SK-N-SH treated with all-trans-retinoic acid at 6 μM for 48 hours (cell line): ENCODE data around the gene FRAS1.

Experiments used
- ATAC-seq: fragments of 200-7000 bp; cut with Tn5 transposase; 3 replicates; pipeline ENCODE4 v1.9.1; 2020; ENCODE audit warnings: mild to moderate bottlenecking, moderate library complexity
- ARNTL ChIP-seq: fragments of 450-650 bp; formaldehyde crosslinking; IDR thresholded peaks from 2 replicates; pipeline ENCODE4 v1.5.0; 2020; ENCODE audit warnings: low read depth, mild to moderate bottlenecking, moderate library complexity, borderline replicate concordance
- BACH2 ChIP-seq: fragments of 250-450 bp; sonication (Bioruptor Pico); IDR thresholded peaks from 2 replicates; pipeline ENCODE4 v1.9.0; 2021; ENCODE audit warnings: mild to moderate bottlenecking, borderline replicate concordance
- CSDC2 ChIP-seq: fragments of 250-450 bp; sonication (Bioruptor Pico); IDR thresholded peaks from 2 replicates; pipeline ENCODE4 v1.5.0; 2020; ENCODE audit warnings: mild to moderate bottlenecking, moderate library complexity
- ESRRG ChIP-seq: fragments of 250-450 bp; sonication (Bioruptor Pico); IDR thresholded peaks from 2 replicates; pipeline ENCODE4 v1.6.1; 2021; ENCODE audit warnings: mild to moderate bottlenecking
- GLIS3 ChIP-seq: fragments of 250-450 bp; sonication (Bioruptor Pico); IDR thresholded peaks from 2 replicates; pipeline ENCODE4 v1.5.0; 2020; ENCODE audit warnings: mild to moderate bottlenecking, moderate library complexity
- ISL1 ChIP-seq: fragments of 250-450 bp; sonication (Bioruptor Pico); IDR thresholded peaks from 2 replicates; pipeline ENCODE4 v2.1.2; 2022; ENCODE audit warnings: mild to moderate bottlenecking, moderate library complexity
- OSR1 ChIP-seq: fragments of 250-450 bp; sonication (Bioruptor Pico); IDR thresholded peaks from 2 replicates; pipeline ENCODE4 v1.8.0; 2022; ENCODE audit warnings: moderate library complexity, mild to moderate bottlenecking, inconsistent platforms
- PPARA ChIP-seq: fragments of 250-450 bp; sonication (Bioruptor Pico); IDR thresholded peaks from 2 replicates; pipeline ENCODE4 v1.5.0; 2020; ENCODE audit warnings: mild to moderate bottlenecking, borderline replicate concordance
- RARB ChIP-seq: fragments of 250-450 bp; sonication (Bioruptor Pico); IDR thresholded peaks from 2 replicates; pipeline ENCODE4 v1.8.0; 2021; ENCODE audit warnings: mild to moderate bottlenecking, moderate library complexity
- SNAI2 ChIP-seq: fragments of 250-450 bp; sonication (Bioruptor Pico); IDR thresholded peaks from 2 replicates; pipeline ENCODE4 v1.5.0; 2020; ENCODE audit warnings: mild to moderate bottlenecking, moderate library complexity
- TCF4 ChIP-seq: fragments of 250-450 bp; sonication (Bioruptor Pico); IDR thresholded peaks from 2 replicates; pipeline ENCODE4 v1.8.0; 2021; ENCODE audit warnings: mild to moderate bottlenecking, moderate library complexity, borderline replicate concordance
- TOX ChIP-seq: fragments of 250-450 bp; sonication (Bioruptor Pico); IDR thresholded peaks from 2 replicates; pipeline ENCODE4 v1.8.0; 2021; ENCODE audit warnings: mild to moderate bottlenecking, moderate library complexity, borderline replicate concordance
- TSHZ2 ChIP-seq: fragments of 250-450 bp; sonication (Bioruptor Pico); IDR thresholded peaks from 2 replicates; pipeline ENCODE4 v1.5.0; 2020; ENCODE audit warnings: mild to moderate bottlenecking, moderate library complexity
- ZC3H10 ChIP-seq: fragments of 250-450 bp; sonication (Bioruptor Pico); IDR thresholded peaks from 2 replicates; pipeline ENCODE4 v1.5.1; 2021; ENCODE audit warnings: mild to moderate bottlenecking, moderate library complexity
- ZFP3 ChIP-seq: fragments of 250-450 bp; sonication (Bioruptor Pico); IDR thresholded peaks from 2 replicates; pipeline ENCODE4 v1.5.0; 2020; ENCODE audit warnings: mild to moderate bottlenecking, moderate library complexity
- ZFP30 ChIP-seq: fragments of 450-650 bp; formaldehyde crosslinking; IDR thresholded peaks from 2 replicates; pipeline ENCODE4 v1.5.0; 2022; ENCODE audit warnings: mild to moderate bottlenecking, moderate library complexity
- ZNF565 ChIP-seq: fragments of 450-650 bp; formaldehyde crosslinking; conservative IDR thresholded peaks from 2 replicates; pipeline ENCODE4 v1.5.0; 2020; ENCODE audit warnings: low read depth, mild to moderate bottlenecking, moderate library complexity
- ZNF70 ChIP-seq: fragments of 450-650 bp; formaldehyde crosslinking; IDR thresholded peaks from 2 replicates; pipeline ENCODE4 v1.5.0; 2020; ENCODE audit warnings: mild to moderate bottlenecking, moderate library complexity
- ZNF8 ChIP-seq: fragments of 450-650 bp; formaldehyde crosslinking; IDR thresholded peaks from 2 replicates; pipeline ENCODE4 v1.5.0; 2020; ENCODE audit warnings: mild to moderate bottlenecking, moderate library complexity
- TF ChIP-seq, protein P1 (sequence below): fragments of 250-450 bp; sonication (Bioruptor Pico); IDR thresholded peaks from 2 replicates; pipeline ENCODE4 v1.5.1; 2021; ENCODE audit warnings: mild to moderate bottlenecking, moderate library complexity
- TF ChIP-seq, protein P2 (sequence below): fragments of 250-450 bp; sonication (Bioruptor Pico); IDR thresholded peaks from 2 replicates; pipeline ENCODE4 v1.8.0; 2020; ENCODE audit warnings: mild to moderate bottlenecking, moderate library complexity, borderline replicate concordance
- TF ChIP-seq, protein P3 (sequence below): fragments of 250-450 bp; sonication (Bioruptor Pico); IDR thresholded peaks from 2 replicates; pipeline ENCODE4 v1.5.1; 2020; ENCODE audit warnings: low read depth, mild to moderate bottlenecking, moderate library complexity

The FRAS1 gene

GRCh38 chr4:78581618-78582017, 524.5 kb downstream of the FRAS1 start:
- no peak for ATAC-seq
- TF ChIP-seq TSHZ2 (CRISPR knock-in tag) (no peak), ARNTL (no peak), ZC3H10 (no peak), ZFP30 (CRISPR knock-in tag) (no peak), ZFP3 (CRISPR knock-in tag) (no peak), ISL1 (CRISPR knock-in tag) (no peak), SNAI2 (CRISPR knock-in tag) (no peak), PPARA (CRISPR knock-in tag) (no peak), ZNF70 (CRISPR knock-in tag) (no peak), ZNF8 (no peak), RARB (CRISPR knock-in tag) (no peak)
- TF ChIP-seq, protein P1, sequence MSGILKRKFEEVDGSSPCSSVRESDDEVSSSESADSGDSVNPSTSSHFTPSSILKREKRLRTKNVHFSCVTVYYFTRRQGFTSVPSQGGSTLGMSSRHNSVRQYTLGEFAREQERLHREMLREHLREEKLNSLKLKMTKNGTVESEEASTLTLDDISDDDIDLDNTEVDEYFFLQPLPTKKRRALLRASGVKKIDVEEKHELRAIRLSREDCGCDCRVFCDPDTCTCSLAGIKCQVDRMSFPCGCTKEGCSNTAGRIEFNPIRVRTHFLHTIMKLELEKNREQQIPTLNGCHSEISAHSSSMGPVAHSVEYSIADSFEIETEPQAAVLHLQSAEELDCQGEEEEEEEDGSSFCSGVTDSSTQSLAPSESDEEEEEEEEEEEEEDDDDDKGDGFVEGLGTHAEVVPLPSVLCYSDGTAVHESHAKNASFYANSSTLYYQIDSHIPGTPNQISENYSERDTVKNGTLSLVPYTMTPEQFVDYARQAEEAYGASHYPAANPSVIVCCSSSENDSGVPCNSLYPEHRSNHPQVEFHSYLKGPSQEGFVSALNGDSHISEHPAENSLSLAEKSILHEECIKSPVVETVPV (CRISPR knock-in tag): no peak
- TF ChIP-seq, protein P2, sequence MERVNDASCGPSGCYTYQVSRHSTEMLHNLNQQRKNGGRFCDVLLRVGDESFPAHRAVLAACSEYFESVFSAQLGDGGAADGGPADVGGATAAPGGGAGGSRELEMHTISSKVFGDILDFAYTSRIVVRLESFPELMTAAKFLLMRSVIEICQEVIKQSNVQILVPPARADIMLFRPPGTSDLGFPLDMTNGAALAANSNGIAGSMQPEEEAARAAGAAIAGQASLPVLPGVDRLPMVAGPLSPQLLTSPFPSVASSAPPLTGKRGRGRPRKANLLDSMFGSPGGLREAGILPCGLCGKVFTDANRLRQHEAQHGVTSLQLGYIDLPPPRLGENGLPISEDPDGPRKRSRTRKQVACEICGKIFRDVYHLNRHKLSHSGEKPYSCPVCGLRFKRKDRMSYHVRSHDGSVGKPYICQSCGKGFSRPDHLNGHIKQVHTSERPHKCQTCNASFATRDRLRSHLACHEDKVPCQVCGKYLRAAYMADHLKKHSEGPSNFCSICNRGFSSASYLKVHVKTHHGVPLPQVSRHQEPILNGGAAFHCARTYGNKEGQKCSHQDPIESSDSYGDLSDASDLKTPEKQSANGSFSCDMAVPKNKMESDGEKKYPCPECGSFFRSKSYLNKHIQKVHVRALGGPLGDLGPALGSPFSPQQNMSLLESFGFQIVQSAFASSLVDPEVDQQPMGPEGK (CRISPR knock-in tag): no peak
- TF ChIP-seq, all 23 proteins: peak for 0

GRCh38 chr4:78584863-78585547, 527.9 kb downstream of the FRAS1 start:
- ATAC-seq: no peak
- no peak for TF ChIP-seq TSHZ2 (CRISPR knock-in tag)
- no peak for TF ChIP-seq ZNF8
- no peak for TF ChIP-seq ESRRG (CRISPR knock-in tag)
- no peak for TF ChIP-seq SNAI2 (CRISPR knock-in tag)
- TF ChIP-seq, protein P1 (CRISPR knock-in tag): no peak
- no peak for TF ChIP-seq TOX (CRISPR knock-in tag)
- TF ChIP-seq, protein P2 (CRISPR knock-in tag): no peak
- TF ChIP-seq, protein P3, sequence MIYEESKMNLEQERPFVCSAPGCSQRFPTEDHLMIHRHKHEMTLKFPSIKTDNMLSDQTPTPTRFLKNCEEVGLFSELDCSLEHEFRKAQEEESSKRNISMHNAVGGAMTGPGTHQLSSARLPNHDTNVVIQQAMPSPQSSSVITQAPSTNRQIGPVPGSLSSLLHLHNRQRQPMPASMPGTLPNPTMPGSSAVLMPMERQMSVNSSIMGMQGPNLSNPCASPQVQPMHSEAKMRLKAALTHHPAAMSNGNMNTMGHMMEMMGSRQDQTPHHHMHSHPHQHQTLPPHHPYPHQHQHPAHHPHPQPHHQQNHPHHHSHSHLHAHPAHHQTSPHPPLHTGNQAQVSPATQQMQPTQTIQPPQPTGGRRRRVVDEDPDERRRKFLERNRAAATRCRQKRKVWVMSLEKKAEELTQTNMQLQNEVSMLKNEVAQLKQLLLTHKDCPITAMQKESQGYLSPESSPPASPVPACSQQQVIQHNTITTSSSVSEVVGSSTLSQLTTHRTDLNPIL: no peak
- no peak for TF ChIP-seq CSDC2 (CRISPR knock-in tag)
- no peak for TF ChIP-seq ZNF565 (CRISPR knock-in tag)
- no peak for TF ChIP-seq BACH2 (CRISPR knock-in tag)
- TF ChIP-seq PPARA (CRISPR knock-in tag): no peak
- no peak for TF ChIP-seq GLIS3
- no peak for TF ChIP-seq ZFP30 (CRISPR knock-in tag)
- no peak for TF ChIP-seq ISL1 (CRISPR knock-in tag)
- no peak for TF ChIP-seq ZNF70 (CRISPR knock-in tag)
- no peak for TF ChIP-seq RARB (CRISPR knock-in tag)
- TF ChIP-seq OSR1 (CRISPR knock-in tag): no peak
- TF ChIP-seq ARNTL: no peak
- no peak for TF ChIP-seq TCF4
